ENCODE data around the gene AATF.

The AATF gene

DNA sequence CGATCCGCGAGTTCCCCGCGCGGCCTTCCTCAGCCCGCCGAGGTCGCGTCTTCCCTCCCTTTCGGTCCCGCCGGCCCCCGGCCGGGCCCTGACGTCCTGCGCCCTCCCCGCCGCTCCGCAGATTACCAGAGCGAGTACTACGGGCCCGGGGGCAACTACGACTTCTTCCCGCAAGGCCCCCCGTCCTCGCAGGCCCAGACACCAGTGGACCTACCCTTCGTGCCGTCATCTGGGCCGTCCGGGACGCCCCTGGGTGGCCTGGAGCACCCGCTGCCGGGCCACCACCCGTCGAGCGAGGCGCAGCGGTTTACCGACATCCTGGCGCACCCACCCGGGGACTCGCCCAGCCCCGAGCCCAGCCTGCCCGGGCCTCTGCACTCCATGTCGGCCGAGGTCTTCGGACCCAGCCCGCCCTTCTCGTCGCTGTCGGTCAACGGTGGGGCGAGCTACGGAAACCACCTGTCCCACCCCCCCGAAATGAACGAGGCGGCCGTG, 6.1 kb upstream of the AATF start:
- no peak for DNase-seq

DNA sequence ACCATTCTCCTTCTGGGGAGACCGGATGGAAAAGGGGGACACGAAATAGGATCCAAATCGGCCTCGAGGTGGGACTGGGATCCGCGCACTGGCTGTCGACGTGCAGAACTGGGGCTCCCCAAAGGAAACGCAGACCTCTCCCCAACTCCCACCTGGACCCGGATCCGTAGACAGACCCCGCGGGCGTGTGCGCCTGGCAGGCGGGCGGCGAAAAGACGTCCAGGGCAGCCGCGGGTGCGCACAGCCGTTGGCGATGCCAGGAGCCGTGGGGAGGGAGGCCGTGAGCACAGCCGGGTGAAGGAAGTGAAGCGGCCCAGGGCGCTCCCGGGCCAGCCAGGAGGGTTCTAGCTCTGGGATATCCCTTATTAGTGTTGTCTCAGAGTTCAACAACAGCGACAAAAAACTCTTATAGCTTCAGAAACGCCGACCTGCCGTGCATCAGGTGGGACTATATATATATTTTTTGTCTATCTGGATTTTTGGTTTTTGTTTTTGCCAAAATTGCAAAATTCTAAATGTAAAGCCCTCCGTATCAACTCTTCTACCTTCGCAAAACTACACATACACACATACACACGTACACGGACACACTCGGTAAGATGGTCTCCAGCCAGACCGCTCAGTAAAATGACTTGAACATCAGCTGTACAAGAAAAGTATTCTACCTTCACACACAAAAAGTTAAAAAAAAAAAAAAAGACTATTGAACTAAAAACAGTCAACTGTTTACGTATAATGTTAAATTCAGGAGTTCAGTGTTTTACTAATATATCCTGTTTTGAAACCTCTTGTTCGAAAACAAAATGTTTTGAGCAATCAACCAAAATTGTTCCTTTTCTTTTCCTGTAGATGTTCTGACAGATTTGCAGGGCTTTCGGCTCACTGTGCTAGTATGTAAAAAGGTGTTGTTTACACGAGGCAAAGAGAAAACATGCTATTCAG, 5.2 kb upstream of the AATF start:
- DNase-seq, result no peak

DNA sequence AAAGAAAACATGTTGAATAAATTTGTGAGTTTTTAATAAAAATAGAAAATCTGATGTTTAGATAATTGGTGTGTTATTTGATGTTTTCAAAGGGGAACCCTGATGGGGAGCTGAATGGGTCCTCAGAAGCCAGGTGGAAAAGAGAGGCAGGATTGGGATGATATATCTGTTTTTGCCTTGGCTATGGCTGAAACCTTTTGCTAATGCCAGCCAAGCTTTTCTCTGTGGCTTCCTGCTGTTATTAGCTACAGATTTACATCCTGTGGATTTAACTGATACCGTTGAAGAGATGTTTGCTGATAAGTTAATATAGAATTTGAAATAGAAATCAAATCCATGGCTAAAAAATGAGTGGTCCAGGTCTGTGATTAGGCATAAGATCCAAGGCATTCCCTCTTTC, 4.2 kb upstream of the AATF start:
- no peak for DNase-seq

DNA sequence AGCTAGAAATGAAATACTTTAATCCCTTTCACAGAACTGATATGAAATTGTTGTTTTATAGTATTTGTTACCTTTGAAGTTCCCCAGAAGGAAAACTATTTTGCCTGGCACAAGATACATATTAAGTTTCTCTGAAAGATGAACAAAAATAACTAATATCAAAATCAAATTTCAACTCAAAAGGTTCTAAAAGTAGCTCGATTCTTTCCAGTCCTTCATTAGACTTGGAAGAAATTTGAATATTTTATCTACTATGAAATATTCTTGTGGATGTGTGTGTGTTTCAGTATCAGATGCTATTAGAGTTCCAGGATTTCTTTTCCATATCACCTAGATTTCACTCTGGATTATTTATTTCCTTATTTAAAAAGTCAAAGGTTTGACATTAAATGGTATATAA, 3.6 kb upstream of the AATF start:
- DNase-seq, result no peak

DNA sequence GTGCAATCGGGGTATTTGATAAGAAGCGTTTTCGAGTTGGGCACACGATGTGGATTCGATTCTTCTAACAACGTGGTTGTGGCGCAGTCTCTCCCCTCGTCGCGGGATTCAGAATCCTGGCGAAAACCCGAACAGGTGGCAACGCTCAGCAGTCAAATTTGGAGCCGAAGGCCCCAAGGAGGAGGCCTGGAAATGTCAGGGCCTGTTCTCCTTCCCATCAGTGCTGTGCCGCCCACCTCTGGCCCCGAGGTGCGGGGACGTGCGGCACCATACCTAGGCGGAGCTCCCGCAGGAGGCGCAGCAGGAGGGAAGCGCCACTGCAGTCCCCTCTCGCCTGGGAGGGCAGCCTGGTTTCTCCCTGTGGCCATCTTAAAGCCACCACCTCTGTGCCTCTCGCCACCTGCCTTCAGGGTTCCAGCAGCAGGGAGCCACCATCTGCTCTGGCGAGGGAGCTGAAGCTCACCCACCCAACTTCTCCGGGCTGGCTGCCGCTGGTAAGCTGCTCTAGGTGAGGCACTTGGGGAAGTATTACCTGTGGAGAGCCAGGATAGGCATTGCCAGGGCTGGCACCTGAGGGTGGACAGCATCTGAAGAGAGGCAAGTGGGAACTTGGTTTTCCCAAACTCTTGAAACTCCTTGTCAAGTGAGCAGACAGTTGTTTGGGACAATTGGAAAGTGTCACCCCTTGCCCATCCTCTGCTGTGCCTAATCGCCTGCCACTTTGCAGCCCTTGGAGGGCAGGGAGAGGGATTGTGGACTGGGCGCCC, 2.6 kb upstream of the AATF start:
- no peak for DNase-seq

DNA sequence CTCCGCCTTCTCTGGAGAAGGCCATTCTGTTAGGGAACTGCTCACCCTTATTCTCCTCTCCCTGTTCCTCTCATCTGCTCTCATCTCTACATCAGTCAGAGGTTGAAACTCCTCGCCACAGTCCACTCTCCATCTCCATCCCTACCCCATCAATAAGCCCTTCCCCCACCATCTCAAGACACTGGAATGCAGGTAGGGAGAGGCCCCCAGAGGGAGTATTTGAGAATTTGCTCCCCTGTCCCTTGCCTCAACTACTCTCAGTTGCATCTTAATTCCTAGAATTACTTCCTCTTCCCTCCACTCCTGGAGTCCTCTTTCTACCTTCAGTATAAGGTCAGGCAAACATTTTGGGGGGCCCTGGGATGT, 2.0 kb upstream of the AATF start:
- no peak for DNase-seq

DNA sequence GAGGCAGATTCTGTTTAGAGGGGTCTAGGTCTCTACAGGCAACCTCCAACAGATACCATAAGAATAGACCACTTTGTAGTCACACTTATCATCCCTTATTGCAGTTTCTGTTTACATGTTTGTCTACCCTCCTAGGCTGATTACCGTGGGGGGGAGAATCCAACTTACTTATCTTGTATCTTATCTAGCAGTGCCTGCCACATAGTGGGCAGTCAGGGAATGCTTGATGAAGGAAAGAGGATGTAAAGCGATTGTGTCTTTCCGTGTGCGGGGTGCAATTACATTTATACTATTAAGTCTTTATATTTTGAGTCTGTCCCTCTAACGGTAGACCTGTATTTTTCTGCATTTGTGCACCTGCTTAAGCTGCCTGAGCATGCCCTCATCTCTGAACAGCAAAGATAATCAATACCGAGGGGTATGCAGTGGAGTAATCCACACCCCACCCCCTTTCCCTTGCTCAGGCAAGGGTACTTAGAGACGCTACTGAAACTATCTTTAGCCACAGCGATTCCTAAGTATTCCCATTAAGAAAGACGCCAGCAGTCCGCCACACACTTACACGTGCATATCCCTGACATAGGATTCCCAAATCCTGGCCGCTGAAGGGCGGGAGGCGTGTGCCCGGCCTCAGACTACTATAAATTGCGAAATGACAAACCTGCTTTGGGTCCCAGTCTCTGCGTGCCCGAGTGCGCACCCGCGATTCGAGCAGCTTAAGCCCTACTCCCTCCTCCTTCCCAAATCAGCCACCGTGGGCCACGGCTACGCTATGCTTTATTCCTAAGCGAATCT, 635 bp upstream of the AATF start:
- no peak for DNase-seq

DNA sequence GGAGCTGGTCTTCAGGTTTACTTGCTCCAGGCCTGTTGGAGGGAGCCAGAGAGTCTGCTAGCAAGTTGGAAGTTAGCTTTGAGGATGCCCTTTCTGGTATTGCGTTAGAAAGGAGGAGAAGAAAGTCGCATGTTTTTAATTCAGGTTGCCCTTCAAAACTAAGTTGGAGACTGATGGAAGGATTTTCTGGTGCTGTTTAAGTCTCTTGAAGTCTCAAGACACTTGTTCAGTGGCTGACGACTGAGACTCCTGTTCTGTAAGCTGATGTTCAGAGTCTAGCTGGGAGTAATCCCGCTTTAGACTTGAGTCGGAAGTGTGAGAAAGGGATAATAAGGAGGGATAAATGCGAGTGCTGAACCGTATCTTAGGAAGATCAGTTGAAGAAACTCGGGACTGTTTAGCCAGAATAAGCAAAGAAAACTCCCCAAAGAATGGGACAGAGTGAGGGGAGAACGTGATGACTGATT, 740 bp downstream of the AATF start:
- DNase-seq, result no peak

DNA sequence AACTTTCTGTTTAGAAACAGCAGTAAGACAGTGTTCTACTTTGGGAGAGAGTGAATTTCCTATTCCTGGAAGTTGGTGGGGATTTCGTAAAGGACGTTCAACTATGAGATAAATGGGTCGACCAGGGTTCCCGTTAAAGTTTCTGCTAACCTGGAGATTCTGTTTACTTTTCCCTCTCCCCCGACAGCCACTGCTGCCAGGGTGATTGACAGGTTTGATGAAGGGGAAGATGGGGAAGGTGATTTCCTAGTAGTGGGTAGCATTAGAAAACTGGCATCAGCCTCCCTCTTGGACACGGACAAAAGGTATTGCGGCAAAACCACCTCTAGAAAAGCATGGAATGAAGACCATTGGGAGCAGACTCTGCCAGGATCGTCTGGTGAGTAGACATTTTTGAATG, 1.3 kb downstream of the AATF start:
- DNase-seq, result no peak

DNA sequence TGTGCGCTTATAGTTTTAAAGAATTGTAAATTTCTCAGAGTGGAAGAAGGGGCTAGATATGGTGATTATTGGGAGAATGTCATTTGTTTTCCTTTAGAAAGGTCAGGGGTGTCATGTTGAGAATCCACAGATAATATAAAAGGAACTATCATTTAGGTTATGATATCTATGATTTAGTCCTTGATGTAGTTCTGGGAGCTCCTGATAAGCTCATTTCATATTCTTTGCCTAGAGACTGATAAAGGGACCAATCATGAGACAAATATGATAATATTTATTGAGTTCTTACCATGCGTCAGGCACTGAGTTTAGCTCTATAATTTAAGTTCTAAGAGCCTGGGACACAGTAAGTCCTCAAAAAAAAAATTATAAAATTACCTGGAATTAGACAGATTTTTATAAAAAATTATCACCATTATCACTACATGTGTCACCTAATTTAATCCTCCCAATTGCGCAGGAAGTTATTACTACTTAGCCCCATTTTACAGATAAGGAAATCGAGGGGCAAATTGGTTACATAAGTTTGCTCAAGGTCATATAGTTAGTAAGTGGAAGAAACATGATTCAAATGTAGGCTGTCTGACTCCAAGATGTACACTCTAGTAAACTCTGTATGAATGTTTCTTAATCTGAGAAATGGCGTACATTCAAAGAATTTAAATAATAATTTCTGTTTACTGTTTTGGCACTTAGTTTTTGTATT, 2.5 kb downstream of the AATF start:
- DNase-seq, result no peak

DNA sequence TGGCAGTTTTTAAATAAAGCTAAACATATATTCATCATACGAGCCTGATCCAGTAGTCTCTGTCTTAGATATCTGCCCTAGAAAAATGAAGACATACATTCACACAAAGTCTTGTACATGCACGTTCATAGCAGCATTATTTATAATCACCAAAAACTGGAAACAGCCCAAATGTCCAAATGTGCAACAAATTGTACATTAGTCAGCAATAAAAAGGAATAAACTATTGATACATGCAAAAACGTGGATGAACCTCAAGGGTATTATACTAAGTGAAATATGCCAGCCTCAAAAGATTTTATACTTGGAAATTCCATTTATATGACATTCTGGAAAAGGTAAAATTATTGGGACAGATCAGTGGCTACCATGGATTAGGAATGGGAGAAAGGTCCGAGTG, 22.8 kb downstream of the AATF start:
- DNase-seq, result no peak

DNA sequence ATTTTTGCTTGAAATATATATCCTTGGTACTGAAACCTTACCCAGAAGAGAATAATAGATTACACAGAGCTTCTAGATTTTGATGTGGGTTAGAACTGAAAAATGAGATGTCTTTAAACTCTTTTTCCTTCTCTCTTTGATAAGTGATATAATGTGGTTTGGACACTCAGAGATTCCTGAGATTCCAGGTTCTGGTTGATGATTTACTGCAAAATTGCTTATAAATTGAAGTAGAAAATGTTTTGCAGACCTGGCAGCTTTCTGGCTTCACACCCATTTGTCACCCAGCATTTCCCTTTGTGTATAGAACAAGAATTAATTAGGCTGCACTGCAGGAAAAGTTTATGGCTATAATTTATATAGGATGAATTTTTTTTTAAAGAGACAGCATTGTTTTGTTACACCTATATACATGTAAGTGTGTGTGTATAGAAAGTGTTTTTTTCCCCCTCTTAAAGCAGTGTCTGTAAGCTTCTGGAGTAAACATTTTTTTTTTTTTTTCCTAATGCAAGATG, 23.5 kb downstream of the AATF start:
- no peak for DNase-seq

DNA sequence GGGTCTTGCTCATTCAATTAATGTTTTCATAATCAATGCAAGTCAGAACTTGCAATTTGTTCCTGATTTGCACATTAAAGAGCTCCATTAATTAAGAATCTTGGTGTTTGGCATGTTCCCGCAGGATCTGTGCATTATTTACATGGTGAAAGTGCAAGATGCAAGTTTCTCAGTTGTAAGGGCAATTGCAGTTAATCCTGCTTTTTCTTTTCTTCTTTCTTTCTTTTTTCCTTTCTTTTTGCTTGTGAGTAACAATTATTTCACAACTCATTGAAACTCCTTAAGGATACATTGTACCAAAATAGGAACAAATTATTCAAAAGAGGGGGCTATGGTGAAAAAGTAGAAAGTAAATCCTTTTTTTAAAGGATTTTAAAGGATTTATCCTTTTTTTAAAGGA, 24.2 kb downstream of the AATF start:
- DNase-seq, result no peak

DNA sequence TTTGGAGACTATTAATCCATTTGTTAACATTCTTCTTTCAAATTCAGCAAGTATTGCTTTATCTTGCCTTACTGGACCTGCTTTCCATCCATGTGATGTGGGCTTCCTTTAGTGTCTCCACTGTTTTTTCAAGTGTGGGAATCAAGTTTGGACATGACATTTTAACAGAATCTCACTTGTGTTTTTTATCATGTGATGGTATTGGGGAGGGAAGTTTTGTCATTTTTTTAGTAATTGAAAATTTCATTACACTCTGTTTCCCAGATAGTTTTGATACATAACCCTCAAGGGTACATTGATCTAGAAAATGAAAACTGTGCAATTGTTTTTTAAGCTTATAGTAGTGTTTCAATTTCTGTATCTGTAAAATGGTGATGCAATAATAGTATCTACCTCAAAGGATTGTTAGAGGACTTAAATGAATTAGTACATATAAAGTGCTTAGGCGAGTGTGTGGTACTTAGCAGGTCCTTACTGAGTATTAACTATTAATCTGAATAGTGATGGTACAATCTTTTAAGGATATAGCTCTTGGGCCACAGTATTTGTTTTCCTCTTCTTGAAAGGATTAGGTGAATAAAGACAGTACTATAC, 27.3 kb downstream of the AATF start:
- DNase-seq, result no peak

DNA sequence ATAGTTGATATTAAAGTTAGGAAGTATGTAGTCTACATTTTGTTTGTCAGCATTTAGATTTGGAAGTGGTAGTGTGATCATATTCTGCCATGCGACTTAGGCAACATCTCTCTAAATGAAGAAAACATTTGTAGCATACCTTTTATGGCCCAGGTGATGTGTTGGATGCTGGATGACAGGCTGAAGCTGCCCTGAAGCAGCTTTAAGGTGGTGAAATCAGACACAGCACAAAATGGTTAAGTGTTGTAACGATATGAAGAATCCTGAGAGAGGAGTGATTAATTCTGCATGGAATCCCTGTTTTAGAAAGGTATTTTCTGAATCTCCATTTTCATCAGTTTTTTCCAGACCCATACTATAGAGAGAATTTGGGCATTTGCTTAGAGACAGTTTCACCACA, 28.3 kb downstream of the AATF start:
- no peak for DNase-seq

DNA sequence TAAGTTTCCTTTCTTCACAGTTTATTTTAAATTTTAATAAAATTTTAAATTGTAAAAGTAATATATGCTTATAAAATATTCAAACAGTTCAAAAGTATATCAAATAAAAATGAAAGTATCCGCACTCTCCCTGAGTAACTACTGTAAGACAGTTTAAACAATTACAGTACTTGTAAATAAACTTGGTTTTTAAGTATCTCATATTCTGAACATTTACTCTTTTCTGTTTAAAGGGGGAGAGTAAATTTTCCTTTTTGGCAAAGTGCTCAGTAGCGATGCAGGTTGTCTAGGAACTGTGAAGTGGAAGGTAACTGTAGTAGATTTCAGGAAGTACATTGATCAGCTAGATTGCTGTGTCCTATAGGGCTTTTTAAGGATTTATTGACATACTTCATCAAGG, 28.8 kb downstream of the AATF start:
- DNase-seq, result no peak

DNA sequence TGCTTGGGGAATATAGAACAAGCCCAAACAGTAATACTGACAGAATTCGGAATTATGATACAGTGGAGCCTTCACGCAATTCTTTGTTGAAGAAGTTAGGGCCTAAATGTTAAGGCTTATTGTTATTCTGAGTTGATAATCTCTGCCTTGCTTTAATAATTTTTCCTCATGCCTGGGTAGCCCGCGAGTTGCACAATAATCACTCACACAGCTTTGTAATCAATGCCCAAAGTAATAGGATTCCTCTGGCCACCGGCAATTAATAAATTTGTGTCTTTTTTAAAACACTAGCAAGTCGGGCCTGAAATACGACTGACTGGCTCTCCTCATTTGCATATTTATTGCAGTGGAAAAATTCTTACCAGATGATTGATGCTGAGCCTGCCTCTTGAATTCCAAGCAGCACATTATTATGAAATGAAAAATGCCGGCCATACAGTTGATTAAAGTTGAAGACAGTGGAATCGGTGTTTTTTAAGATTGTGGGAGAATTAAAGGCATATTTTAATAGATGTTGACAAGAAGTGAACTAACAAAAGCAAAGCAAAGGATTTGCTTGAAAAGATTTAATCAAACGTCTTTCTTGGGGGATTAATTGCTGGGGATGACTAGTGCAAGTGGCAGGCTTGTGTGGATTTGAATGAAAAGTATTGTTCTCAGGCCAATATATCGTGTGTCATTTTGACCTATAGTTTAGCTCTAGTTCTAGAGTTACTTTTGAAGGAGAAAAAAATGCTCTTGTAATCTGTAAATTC, 30.2 kb downstream of the AATF start:
- DNase-seq, result no peak

DNA sequence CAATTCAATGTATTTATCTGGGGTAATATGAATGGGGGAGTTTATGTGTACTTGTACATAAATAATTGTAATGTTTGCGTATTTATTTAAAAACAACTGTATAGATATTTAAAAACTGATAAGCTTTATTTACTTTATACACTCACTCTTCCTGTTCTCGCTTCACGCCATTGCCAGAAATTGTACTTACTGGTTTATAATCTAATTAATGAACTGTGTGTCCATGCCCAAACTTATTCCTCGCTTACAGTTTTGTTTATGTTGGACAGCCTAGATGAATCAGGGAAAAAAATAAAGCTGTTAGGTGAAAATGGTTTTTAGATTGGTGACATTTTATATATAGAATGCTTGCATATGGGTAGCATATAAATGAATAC, 30.8 kb downstream of the AATF start:
- no peak for DNase-seq

DNA sequence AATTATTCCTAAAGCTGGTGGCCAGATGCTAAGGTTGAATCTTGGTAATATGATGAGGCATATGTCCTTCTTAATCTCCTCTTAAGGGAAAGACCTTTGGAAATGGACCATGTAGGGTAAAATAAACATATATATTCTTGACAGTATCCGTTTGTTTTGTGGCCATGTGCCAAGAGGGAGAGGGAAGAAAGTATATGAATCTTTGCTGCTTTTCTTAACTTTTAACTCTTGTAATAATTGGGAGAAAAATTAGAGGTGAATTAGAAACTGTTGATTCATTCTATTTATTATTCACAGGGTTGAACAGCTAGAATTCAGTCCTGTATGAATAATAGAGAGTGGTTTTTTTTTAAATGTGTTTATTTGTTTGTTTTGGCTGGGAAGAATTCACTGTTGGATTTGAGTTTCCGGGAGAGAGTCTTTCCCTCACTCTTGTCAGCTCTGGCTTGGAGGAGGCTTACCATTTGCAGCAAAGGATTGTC, 31.6 kb downstream of the AATF start:
- DNase-seq, result no peak

DNA sequence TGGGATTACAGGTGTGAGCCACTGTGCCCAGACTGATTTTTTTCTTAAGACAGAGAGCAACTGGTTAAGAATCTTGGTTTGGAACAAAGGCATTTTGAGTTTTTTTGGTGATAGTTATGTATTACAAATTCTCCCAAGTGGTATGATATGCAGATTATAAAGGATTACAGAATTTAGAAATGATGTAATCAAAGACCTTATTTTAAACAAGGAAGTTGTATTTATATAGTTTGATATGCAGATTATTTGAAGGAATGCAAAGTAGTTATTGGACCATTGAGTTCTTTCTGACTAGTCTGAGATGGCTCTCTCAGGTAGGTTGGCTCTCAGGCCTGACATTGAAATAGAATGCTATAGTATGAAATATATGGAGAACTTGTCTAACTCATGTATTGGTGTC, 34.9 kb downstream of the AATF start:
- no peak for DNase-seq

DNA sequence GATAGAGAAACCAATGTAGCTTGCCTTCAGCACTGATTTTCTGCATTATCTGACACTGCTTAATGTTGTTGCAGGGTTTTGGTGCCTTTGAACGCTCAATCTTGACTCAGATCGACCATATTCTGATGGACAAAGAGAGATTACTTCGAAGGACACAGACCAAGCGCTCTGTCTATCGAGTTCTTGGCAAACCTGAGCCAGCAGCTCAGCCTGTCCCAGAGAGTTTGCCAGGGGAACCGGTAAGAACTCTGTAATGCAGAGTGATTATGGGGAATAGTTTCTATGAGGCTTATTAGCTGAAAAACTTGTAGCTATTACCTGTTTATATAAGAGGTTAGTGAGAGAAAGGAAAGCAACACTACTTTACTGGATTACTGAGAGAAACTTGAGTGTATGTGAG, 40.4 kb downstream of the AATF start:
- no peak for DNase-seq

All from NCI-H2107 (cell line).